ENCODE measurements around the gene ARFGEF3. TPM values are rescaled to one million over a fixed set of nuclear protein-coding genes. Genes with fewer than 3 reads are reported as not detected.
"Not testable (repeated sequence)": the region's sequence is repeated elsewhere in the genome, so short reads cannot be mapped to it uniquely, and the experiment has no call there.

ARFGEF3 gene
- total and polyA plus RNA-seq, 4 donors = 4.7 to 28.1 (median 14.0) TPM

GRCh38 chr6:138287144-138287955, 125.6 kb downstream of the ARFGEF3 start:
- WGBS, 2 donors = 69 to 79% methylated on average over 11 of the region's 11 CpGs
- peaks cover 0 to 8% (median 0%) of the 10 kb centered on the region in 4 donors for H3K36me3 ChIP-seq (ENCODE audit: control insufficient read depth in 4 of 4, insufficient read depth in 4 of 4, low read length in 4 of 4)
- TF ChIP-seq CTCF (IDR thresholded peaks at IDR 0.05; ENCODE audit: control extremely low read depth, extremely low read depth) = peak; percentile 29
- H3K27me3 ChIP-seq (ENCODE audit: control insufficient read depth in 3 of 3, insufficient read depth in 3 of 3, low read length in 2 of 3) = no peaks in the 10 kb centered on the region
- no peak overlapping the region for H3K9ac ChIP-seq (ENCODE audit: insufficient read depth in 1 of 2, low read length in 2 of 2)
- peak; percentile 42 to 67 (median 64) for DNase-seq
- no peak overlapping the region for H3K27ac ChIP-seq (ENCODE audit: low read depth in 1 of 2, low read length in 1 of 2)
- peak; percentile 45 for ATAC-seq (ENCODE audit: insufficient read depth, low FRiP score)
- H3K9me3 ChIP-seq (ENCODE audit: control insufficient read depth in 4 of 4, insufficient read depth in 3 of 4, low read length in 3 of 4) = no peaks in the 10 kb centered on the region
- H3K4me1 ChIP-seq (ENCODE audit: control insufficient read depth in 5 of 5, insufficient read depth in 5 of 5, low read length in 5 of 5) = peaks cover 0 to 3% (median 0%) of the 10 kb centered on the region in 5 donors
- H3K4me3 ChIP-seq = no peak overlapping the region

- 93 to 97% methylated on average over 6 of the region's 6 CpGs for WGBS, 2 donors
- not testable (repeated sequence) for H3K9ac ChIP-seq (ENCODE audit: insufficient read depth in 1 of 2, low read length in 2 of 2); DNase-seq; H3K9me3 ChIP-seq (ENCODE audit: control insufficient read depth in 4 of 4, insufficient read depth in 3 of 4, low read length in 3 of 4); H3K27me3 ChIP-seq (ENCODE audit: control insufficient read depth in 3 of 3, insufficient read depth in 3 of 3, low read length in 2 of 3); H3K4me3 ChIP-seq; ATAC-seq (ENCODE audit: insufficient read depth, low FRiP score); H3K4me1 ChIP-seq (ENCODE audit: control insufficient read depth in 5 of 5, insufficient read depth in 5 of 5, low read length in 5 of 5); H3K36me3 ChIP-seq (ENCODE audit: control insufficient read depth in 4 of 4, insufficient read depth in 4 of 4, low read length in 4 of 4); H3K27ac ChIP-seq (ENCODE audit: low read depth in 1 of 2, low read length in 1 of 2)
Measured at GRCh38 chr6:138288428-138289085, 126.8 kb downstream of the ARFGEF3 start.

GRCh38 chr6:138289739-138290138, 128.0 kb downstream of the ARFGEF3 start:
- ATAC-seq (ENCODE audit: insufficient read depth, low FRiP score) = no peak
- no peak for TF ChIP-seq CTCF (IDR thresholded peaks at IDR 0.05; ENCODE audit: control extremely low read depth, extremely low read depth)

GRCh38 chr6:138290423-138290962, 128.8 kb downstream of the ARFGEF3 start:
- Histone ChIP-seq H3K4me1 (ENCODE audit: control insufficient read depth in 5 of 5, insufficient read depth in 5 of 5, low read length in 5 of 5) (peaks cover 0 to 3% (median 0%) of the 10 kb centered on the region in 5 donors), H3K9me3 (ENCODE audit: control insufficient read depth in 4 of 4, insufficient read depth in 3 of 4, low read length in 3 of 4) (no peaks in the 10 kb centered on the region), H3K4me3 (no peak overlapping the region), H3K27ac (ENCODE audit: low read depth in 1 of 2, low read length in 1 of 2) (no peak overlapping the region), H3K27me3 (ENCODE audit: control insufficient read depth in 3 of 3, insufficient read depth in 3 of 3, low read length in 2 of 3) (no peaks in the 10 kb centered on the region), H3K9ac (ENCODE audit: insufficient read depth in 1 of 2, low read length in 2 of 2) (no peak overlapping the region), H3K36me3 (ENCODE audit: control insufficient read depth in 4 of 4, insufficient read depth in 4 of 4, low read length in 4 of 4) (peaks cover 0 to 13% (median 0%) of the 10 kb centered on the region in 4 donors)
- TF ChIP-seq CTCF (IDR thresholded peaks at IDR 0.05; ENCODE audit: control extremely low read depth, extremely low read depth) = no peak
- no peak for ATAC-seq (ENCODE audit: insufficient read depth, low FRiP score)
- DNase-seq = no peak
- 84 to 85% methylated on average over 5 of the region's 5 CpGs for WGBS, 2 donors

More at GRCh38 chr6:138289739-138290138, 128.0 kb downstream of the ARFGEF3 start:
- no peak overlapping the region for H3K4me3 ChIP-seq
- H3K9ac ChIP-seq (ENCODE audit: insufficient read depth in 1 of 2, low read length in 2 of 2) = no peak overlapping the region
- H3K9me3 ChIP-seq (ENCODE audit: control insufficient read depth in 4 of 4, insufficient read depth in 3 of 4, low read length in 3 of 4) = no peaks in the 10 kb centered on the region
- WGBS, 2 donors = 67 to 71% methylated on average over 6 of the region's 6 CpGs
- H3K4me1 ChIP-seq (ENCODE audit: control insufficient read depth in 5 of 5, insufficient read depth in 5 of 5, low read length in 5 of 5) = peaks cover 0 to 3% (median 0%) of the 10 kb centered on the region in 5 donors
- DNase-seq = peak in 1 of 3 donors; percentile 11
- H3K27ac ChIP-seq (ENCODE audit: low read depth in 1 of 2, low read length in 1 of 2) = no peak overlapping the region
- peaks cover 0 to 13% (median 0%) of the 10 kb centered on the region in 4 donors for H3K36me3 ChIP-seq (ENCODE audit: control insufficient read depth in 4 of 4, insufficient read depth in 4 of 4, low read length in 4 of 4)
- H3K27me3 ChIP-seq (ENCODE audit: control insufficient read depth in 3 of 3, insufficient read depth in 3 of 3, low read length in 2 of 3) = no peaks in the 10 kb centered on the region

Measured in lung (tissue), 12 donors.